HG03097 (cell line): ENCODE results near the gene NFU1.
"Not testable (repeated sequence)": the region's sequence is repeated elsewhere in the genome, so short reads cannot be mapped to it uniquely, and the experiment has no call there.

Experiments
- ATAC-seq: cut with Tn5 transposase; IDR thresholded peaks from one replicate; pipeline ENCODE4 v1.9.1; 2021; ENCODE audit not compliant: unreplicated experiment, low FRiP score

The NFU1 gene

DNA sequence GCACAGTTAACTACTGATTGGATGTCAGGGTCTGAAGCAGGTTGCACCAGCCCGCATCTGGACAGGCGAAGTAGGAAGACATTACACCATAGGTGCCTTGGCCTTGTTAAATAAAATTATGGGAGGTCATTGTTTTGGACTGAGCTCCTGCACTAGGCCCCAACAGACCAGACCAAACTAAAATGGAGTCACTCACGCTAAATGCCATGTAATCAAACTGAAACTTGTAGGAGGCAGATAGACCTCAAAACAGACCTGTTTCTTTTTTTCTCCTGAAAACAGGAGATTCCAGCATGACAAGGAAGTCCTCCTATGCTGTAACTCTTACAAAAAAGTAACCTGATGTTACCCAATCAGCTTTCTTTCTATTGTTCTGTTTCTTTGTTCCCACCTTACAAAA lies 15.5 kb upstream of the NFU1 start:
- no peak for ATAC-seq

DNA sequence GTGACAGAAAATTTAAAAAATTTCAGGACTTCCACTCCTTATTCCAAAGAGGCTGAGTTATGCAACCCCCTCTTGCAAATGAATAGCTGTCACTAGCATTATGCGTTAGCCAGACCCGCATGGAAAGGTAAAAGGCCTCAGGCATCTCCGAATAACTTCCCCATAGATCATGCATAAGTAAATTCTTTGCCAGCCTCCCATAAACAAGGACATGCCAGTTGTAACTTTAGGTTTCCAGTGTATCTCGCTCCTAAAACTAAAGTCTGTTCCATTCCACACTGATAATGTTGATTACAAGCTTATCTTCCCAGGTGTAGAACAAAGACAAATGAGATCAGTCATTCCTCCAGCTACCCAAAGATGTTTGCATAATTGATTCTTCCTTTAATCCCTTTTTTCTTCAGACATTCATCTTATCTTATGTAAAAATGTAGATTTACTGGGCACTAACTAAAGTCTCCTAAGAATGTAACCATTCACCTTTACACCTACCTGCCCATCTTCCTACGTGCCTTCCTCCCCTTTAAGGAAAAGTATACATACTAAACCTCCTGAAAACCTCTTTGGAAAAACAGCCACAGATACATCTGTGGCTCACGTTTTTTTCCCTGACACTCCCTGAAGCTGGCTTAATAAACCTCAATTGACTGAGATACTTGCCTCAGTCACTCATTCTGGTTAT lies 13.6 kb upstream of the NFU1 start:
- no peak for ATAC-seq

DNA sequence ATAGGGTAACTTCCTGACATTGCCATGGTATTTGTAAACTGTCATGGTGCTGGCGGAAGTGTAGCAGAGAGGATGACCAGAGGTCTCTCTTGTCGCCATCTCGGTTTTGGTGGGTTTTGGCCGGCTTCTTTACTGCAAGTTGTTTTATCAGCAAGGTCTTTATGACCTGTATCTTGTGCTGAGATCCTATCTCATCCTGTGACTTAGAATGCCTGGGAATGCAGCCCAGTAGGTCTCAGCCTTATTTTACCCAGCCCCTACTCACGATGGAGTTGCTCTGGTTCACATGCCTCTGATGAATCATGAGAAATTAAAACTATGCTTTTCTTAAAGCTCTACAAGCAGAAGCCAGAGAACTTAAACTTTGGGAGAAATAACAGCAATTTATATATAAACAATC lies 12.7 kb upstream of the NFU1 start:
- ATAC-seq, result no peak

DNA sequence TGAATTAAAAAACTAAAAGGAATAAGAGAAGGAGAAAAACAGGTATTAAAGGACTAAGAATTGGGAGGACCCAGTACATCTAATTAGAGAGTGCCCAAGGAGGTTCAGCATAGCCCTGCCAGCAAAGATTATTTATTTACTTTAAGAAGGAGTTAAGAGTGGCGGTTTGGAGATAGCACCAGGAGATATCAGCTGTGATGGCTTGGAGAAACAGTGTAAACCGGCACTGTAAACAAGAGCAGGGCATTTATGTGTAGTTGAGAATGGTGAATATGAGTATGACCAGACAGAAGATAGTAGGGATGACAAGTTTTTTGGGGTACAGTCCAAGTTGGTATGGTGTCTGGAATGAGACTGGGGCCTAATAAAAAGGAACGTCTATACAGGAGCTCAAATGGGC lies 6.4 kb upstream of the NFU1 start:
- ATAC-seq, result not testable (repeated sequence)

DNA sequence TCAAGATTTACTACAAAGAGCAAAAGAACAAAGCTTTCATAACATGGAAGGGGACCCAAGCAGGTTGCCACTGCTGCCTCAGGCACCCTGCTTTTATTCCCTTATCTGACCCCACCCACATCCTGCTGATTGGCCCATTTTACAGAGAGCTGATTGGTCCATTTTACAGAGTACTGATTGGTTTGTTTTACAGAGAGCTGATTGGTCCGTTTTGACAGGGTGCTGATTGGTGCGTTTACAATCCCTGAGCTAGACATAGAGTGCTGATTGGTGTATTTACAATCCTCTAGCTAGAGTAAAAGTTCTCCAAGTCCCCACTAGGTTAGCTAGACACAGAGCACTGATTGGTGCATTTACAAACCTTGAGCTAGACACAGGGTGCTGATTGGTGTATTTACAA lies 2.3 kb upstream of the NFU1 start:
- not testable (repeated sequence) for ATAC-seq

DNA sequence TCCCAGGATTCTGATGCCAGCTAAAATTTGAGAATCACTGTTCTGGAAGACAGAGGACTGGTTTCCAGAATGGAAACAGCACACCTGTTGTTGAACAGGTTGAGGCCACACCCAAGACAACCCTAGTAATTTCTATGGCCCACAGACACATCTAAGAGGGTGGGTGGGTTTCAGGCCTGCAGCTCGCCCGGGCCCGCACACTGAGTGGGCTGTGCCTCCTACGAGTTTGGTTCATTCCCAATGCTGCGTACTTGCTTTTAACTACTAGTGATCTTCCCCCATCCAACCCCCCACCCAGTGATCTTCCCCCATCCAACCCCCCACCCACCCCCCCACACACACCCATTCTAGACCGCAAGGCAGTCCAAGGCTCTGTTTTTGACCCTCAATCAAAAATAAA lies 1.3 kb upstream of the NFU1 start:
- ATAC-seq, result no peak

DNA sequence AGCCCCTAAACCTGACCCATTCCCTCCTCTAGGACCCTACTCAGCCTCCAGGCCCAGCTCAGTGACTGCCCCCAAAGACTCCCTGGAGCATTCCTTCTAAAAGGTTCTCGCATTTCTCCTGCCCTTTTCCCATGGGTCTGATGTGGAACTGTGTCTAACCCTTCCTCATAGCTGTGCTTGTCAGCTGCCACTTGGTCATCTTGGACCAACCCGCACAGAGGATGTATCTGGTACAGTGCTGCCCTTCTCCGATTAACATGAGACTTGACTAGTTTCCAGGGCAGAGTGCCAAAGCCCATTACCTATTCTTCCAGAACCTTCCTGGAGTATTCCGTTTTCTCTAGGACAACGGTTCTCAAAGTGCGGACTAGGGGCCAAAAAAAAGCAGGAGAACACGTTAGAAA lies 518 bp upstream of the NFU1 start:
- ATAC-seq, result no peak

DNA sequence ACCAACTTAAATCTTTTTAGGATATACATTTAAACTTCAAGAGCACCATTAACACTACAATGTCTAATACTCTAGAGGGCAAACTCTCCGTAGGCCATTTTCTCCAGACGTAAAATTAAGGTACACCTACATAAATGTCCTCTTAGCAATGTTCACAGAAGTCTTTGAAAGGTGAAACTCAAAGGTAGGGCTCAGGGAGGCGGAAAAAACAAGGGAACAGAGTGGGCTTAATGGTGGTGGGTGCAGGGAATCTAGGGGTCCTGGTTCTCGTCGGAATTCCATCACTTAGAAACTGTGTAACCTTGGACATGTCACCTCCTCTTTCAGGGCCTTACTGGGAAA lies 668 bp downstream of the NFU1 start:
- ATAC-seq, result no peak

DNA sequence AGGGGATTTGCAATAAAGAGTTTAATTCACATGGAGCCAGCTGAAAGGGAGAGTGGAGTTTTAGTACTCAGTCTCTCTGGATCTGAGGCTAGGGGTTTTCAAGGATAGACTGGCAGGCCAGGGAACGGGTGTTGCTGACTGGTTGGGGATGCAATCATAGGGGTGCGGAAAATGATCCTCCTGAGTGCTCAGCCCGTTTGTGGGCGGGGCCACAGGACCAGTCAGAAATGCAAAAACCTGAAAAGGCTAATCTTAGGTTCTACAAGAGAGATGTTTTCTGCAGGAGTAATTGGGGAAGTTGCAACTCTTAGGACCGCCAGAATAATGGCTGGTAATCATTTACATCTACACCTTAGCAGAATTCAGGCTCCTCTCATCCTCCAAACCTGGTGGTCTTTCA lies 2.5 kb downstream of the NFU1 start:
- ATAC-seq, result no peak

DNA sequence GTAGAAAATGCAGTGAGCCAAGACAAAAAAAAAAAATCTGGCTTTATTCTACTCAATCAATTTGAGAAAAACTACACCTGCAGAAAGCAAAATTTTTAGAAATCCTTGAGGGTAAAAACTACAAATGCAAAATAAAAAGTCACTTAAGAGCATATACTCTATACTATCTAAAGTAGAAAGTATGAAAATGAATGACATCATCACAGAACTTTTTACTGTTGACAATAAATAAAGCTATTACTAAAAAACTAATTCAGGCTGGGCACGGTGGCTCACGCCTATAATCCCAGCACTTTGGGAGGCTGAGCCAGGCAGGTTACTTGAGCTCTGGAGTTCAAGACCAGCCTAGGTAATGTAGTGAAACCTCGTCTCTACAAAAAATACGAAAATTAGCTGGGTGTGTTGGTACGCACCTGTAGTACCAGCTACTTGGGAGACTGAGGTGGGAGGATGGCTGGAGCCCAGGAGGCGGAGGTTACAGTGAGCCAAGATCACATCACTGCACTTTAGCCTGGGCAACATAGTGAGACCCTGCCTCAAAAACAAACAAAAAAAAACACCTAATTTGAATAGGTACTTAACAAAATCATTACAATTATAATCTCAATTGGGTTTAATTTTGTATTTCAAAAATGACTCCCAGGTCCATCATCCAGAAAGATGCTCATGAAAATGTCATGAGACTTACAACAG lies 7.6 kb downstream of the NFU1 start:
- no peak for ATAC-seq

DNA sequence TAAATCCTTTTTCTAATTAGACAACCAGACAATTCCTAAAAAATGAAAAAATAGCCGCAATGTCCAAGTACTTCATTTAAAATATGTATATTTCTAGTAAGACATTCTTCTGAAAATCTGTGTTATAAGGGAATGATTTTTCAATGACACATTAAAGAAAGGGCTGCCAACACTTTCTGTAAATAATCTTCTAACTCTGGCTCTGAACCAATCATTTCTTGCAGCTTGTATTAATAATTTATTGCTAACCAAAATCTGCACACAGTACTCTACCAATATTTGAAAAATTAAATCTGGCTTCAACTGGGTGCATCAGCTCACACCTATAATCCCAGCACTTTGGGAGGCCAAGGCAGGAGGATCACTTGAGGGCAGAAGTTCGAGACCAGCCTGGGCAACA lies 8.3 kb downstream of the NFU1 start:
- no peak for ATAC-seq

DNA sequence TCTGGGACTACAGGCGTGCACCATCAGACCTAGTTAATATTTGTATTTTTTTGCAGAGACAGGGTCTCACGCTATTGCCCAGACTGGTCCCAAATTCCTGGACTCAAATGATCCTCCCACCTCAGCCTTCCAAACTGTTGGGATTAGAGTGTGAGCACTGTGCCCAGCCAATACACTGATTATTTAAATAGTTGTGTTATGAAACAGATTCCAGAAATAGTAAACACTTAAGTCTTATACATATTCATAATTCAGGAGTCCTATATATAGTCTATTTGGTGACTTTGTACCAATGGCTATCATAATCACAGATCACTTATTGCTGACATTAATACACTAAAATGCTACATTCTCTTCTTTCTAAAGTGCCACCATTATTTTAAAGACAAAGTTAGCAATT lies 12.8 kb downstream of the NFU1 start:
- ATAC-seq, result no peak

DNA sequence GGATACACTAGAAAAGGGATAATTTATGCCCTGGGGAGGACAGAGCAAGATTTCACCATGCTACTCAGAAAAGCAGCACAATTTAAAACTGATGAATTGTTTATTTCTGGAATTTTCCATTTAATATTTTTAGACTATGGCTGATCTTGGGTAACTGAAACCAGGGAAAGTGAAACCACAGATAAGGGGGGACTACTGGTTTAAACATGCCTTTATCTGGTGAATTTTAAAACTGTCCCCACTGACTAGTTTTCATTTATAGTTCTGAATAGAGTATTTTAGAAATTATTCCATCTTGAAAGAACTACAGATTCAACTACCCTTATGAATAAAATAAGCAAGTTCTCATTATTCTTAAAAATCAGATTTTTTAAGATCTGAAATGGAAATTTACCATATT lies 15.0 kb downstream of the NFU1 start:
- no peak for ATAC-seq

DNA sequence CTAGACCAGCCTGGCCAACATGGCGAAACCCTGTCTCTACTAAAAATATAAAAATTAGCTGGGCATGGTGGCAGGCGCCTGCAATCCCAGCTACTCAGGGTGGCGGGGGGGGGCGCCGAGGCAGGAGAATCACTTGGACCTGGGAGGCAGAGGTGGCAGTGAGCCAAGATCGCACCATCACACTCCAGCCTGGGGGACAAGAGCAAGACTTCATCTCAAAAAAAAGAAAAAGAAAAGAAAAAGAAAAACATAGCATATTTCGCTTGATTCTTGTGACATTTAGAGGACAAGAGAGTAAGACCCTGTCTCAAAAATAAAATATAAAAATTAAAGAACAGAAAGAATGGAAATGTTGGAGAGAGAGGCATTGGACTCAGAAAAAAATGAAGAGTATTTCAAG lies 18.1 kb downstream of the NFU1 start:
- not testable (repeated sequence) for ATAC-seq

DNA sequence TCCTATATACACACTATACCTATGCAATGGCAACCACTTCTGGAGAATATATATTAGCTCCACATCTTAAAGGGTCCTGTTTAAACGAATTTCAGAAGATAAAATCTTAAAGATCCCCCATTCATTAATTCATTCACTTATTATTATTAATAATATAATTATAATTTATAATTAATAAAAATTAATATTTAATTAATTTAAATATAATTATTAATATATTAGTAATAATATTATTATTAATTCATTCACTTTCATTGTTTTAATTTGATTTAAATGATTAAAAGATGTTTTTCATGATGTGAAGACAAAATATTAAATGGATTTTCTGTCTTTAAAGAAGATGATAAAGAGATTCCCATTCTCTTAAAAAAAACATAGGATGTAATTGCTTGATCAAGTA lies 21.1 kb downstream of the NFU1 start:
- ATAC-seq, result no peak

DNA sequence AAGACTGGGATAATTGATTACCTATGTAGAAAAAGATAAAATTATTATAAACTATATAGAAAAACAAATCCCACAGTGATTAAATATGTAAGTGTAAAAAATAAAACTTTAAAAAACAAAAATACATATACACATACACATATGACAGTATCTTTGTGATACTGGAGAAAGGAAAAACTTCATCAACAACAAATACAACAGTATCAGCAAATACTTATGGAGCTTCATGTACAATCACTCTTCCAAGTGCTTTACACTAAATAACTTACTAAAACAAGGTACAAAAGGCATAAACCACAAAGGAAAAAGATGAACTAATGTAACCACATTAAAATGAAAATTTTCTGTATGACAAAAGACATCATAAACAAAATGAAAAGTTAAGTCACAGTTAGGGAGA lies 26.1 kb downstream of the NFU1 start:
- ATAC-seq, result no peak

DNA sequence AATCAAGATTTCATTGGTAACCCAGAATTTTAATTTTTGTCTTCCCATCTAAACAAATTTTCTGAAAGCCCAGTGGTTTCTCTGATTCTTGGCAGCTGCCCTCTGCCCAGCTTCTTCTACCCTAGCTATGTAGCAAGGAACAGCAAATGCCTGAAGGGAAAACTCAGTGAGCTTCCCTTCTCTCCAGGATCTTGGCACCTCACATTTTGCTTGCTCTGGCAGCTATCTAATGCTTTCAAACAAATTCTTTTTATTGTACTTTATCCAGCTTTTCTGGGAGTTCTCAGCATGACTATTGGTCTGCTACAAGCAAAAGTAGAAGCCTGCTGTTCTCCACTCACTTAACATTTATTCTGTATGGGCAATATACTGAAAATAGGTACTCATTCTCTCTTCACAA lies 31.9 kb downstream of the NFU1 start:
- ATAC-seq, result no peak

DNA sequence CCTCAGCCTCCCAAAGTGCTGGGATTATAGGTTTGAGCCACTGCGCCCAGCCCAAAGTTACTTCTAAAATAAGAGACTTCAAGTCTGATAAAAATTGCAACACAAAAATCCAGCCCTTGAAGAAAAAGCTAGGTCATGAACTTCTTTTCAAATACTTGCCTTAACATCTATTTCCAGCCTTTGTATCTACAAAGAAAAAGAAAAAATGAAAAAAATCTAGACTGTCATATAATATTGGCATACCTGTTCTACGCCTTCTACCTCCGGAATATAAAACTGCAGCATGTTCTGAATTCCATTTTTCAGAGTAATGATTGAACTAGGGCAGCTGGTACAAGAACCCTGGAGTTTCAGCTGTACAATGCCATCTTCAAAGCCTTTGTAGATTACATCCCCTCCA lies 37.1 kb downstream of the NFU1 start:
- no peak for ATAC-seq

DNA sequence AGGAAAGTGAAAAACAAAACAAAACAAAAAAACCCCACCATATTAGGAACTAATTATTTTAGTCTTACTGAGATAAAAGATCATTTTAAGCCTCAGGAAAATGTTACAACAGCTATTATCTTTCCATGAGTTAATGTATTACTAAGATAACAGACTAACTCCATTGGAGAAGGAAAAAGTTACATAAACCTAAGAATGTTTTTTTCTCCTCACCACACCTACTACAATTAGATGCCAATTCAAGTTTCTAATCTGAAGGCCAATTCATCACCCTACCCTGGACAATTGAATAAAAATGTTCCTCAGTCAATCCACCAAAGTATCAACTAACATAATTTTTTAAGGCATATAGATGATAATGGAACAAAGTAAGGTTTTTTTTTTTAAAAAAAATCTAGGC lies 40.0 kb downstream of the NFU1 start:
- no peak for ATAC-seq

DNA sequence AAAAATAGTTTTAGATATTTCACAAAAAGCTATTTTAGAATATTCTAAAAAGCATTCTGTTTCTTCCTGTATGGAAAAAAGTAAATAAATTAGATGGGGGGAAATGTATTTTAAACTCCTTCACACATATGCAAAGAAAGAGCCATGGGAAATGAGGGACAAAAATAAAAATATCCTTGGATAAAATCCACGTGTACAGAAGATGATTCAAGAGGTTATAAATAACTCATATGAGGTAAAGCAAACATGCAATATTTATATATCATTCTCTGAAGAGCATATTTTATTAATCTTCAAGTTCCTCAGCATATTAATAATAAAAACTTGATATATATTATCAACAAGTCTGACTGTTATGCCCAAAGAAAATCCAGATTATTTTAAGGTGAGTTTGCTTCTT lies 41.4 kb downstream of the NFU1 start:
- no peak for ATAC-seq

DNA sequence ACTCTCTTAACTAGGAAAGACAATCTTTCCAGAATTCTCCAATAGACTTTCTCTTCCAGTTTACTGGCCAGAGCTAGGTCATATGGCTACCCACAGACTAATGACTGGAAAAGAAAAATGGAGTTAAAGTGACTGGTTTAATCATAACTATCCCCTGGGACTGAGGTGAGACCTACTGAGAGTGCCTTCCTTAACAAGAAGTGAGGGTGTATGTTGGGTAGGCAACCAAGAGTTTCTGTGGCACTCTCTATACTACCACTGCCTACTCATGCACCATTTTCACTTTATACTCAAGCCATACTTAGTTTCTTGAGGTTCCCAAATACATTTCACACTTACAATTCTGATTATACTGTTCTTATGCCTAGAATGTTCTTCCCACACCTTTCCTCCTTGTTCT lies 43.3 kb downstream of the NFU1 start:
- no peak for ATAC-seq

DNA sequence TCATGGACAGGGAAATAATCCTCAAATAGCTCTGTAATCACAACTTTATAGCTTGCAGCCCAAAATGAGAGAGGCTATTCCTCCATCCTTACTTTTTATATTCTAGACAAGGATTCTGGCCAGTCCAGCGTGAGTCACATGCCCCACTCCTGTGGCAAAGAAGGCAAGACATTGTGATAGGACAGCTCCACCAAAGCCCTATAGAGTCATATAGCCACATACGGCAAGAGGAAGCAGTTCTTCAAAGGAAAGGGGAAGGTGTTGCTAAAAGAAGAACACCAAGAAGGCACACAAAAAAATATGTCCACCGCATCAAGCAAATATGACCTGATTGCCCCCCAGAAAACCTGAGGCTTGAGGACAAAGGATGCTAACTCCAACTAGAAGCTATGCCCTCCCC lies 46.8 kb downstream of the NFU1 start:
- no peak for ATAC-seq

DNA sequence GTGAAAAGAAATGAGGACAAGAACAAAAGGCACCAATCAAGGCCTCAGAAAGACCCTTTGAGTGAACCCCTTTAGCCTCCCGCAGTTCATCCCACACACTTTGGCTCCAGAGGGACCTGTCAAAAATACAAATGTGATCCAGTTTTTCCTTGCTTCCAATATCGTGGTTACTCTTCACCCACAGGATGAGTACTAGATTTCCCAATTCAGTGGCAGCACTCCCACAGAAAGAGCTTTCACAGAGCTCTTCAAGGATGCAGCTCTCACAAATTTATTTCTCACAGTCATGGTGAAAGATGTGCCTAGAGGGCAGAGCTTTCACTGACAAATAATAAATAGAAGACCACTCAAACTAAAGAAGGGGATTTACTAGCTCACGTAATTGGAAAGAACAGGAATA lies 47.2 kb downstream of the NFU1 start:
- ATAC-seq, result no peak
